Stimulated activated CD4-positive, alpha-beta T cell treated with anti-CD3 and anti-CD28 coated beads, Interleukin-1b, Interleukin-23, amount 100 ng/mL, for 4 hours (primary cell): ENCODE results near the gene A2M.

Source experiments
- DNase-seq, 2 donors: peaks; one replicate each; pipeline ENCODE4 v3.0.0-alpha.2; 2020; ENCODE audit warnings: low read depth in 2 of 2

The A2M gene

DNA sequence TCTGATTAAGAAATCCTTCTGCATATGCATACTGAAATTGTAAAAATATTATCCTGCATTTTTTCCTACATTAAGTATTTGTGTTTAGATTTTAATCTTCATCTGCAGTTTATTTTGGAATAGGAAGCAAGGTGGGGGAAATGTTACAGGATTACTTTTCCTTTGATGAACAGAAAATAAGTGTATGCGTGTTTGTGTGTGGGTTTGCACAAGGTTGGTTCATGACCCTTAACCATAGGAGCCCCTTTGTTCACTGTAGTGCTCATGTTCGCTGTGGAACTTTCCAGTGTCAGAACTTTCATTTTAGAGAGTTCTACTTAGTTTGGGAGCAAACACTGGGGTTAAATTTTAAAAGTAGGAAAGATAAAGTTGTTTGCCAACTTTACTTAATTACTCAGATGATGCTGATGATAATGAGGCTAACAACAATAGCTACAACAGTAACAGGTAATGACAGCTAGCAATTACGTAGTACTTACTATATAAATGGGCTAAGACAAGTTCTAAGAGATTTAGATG, 6.4 kb upstream of the A2M start:
- no peak for DNase-seq

- DNase-seq: no peak
Observed at GRCh38 chr12:9120487-9121184, 4.9 kb upstream of the A2M start.

- DNase-seq: no peak
Observed at GRCh38 chr12:9118158-9118557, 2.4 kb upstream of the A2M start.

DNA sequence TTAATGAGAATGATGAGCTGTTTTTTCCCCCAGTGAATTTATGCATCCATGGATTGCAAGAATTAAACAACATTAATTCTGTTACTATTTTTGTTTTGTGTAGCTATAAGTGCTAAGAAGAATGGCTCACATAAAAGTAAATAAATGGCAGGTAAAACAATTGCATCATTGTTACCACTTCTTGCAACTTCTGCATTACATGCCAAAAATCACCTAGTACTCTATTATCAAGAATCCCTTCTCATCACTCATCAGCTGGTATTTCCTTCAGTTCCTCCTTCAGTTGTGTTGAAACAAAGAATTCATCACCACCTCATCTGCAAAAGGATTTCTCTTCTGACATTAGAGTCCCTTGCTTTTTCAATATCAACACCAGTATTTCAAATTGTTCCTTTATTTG, 773 bp downstream of the A2M start:
- DNase-seq: no peak

DNA sequence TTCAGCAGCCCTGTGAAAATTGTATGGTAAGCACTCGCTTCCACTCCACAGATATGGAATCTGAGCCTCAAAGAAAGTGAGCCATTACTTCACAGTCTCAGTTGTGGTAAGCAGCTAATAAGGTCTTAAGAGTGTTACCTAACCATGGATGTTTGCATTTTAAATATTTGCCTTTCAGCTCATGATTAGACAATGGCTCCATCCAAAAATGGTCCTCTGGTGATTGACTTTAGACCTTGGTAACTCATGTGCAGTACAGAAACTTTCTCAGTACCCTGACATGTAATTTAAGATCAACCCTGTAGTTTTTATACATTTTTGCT, 1.8 kb downstream of the A2M start:
- no peak for DNase-seq

GRCh38 chr12:9113296-9113986, 2.3 kb downstream of the A2M start:
- no peak for DNase-seq

- DNase-seq: no peak
Observed at GRCh38 chr12:9112076-9112853, 3.5 kb downstream of the A2M start.

DNA sequence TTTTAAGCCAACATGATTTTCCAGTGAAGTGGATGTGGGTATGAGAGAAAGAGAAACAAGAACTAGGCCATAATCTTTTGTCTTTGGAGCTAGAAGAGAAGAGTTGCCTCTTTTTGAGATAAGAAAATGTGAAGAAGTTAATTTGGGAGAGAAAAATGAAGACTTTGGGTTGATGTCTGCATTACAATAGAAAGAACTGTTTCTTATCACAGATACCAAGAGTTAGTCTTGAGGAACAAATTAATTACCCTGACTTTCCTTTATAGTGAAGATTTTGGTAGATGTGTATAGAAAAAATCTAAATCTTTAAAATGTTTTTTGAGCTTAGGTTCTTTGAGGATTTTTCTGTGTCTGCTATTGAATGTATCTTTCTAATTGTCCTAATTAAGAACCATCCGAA, 4.2 kb downstream of the A2M start:
- no peak for DNase-seq

GRCh38 chr12:9109737-9110491, 5.8 kb downstream of the A2M start:
- DNase-seq: no peak

DNA sequence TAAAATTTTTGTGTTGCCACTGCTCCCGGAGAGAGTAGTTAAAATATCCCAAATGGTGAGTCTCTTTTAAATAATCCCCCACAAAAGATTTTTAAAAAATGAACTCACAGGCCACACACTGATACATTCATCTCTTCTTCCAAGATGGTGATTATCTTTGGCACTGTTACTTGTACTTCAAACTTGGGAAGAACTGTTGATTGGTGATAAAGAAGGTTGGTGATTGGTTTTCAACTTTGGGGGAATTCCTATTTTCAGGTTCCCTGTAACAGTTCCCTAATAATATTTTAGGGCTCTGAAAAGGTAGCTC, 6.6 kb downstream of the A2M start:
- DNase-seq: no peak

DNA sequence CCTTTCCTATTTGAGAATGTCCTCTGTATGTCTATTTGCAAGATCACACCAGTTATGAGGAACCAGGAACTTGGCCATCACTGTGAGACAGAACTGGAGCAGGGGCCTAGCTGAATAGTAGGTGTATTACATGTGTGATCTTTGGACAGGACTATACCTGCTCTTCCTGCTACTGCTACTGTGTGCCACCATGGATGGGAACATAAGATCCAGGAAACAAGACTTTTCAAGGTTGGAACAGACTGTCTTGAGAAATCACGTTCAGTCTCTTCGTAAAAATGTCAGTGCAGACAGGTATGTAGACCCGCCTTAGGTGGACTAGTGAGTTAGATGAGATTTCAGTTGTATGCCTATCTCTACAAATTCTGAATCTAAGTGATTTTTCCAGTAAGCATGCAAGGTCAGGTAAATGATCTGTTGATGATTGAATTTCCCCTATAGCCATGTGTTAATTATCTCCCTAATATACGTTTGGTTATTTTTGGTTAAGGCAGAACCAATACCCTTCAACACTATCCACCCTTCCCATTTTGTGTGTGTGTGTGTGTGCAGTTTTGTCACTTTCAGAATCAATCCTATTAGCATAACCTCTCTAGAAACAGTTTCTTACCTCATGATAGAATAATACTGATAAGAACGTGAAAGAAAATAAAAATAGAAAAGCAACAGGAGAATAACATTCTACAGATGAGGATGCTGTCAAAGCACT, 7.1 kb downstream of the A2M start:
- DNase-seq: no peak

DNA sequence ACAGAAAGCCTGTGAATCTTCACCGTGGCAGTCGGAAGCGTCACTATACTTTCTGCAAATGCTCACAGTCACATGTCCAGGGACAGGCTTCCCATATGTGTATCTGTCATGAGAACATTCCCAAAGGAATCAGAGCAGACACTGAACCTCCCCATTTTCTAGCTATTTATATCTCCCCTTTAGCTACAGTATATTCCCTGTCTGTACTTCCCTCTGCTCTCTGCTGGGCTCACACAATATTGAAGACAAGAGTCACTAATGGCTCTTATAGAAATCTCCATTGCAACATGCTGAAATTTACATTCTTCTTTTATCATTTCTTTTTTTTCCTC, 8.2 kb downstream of the A2M start:
- no peak for DNase-seq

DNA sequence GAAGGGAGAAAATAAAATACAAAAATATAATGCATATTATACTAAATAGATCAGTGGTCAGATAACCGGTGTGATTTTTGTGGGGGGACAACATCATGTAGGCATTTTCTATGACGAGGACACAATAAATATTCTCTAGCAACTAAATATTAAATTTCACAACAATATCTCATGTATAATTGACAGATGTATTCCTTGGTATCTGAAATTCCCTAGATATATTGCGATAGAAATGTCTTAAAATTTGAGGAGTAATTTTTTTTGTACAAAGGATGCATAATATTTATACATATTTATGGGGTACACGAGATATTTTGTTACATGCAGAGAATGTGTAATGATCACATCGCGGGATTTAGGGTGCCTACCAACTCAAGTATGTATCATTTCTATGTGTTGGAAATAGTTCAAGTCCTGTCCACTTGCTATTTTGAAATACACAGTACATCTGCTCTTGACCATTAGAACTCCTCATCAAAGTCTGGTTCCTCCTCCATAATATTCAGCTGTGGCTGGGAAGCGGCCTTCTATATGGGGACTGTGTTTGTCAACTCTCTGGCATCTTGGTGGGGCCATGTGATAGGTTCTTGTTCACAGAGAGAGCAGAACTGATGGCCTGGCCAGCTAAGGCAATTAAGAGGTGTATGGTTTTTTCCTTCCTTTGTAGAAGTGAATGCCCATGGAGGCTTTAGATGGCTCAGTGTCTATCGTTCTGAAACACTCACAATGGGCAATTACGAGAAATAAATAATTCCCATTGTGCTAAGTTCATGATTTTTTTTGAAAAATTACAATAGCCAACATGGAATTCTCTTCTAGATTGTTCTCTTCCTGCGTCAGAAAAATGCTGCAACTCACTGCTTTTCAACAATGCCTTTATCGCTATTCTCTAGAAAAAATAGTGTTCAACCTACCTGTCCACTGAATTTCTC, 8.8 kb downstream of the A2M start:
- DNase-seq: no peak

GRCh38 chr12:9106067-9106466, 9.7 kb downstream of the A2M start:
- no peak for DNase-seq

DNA sequence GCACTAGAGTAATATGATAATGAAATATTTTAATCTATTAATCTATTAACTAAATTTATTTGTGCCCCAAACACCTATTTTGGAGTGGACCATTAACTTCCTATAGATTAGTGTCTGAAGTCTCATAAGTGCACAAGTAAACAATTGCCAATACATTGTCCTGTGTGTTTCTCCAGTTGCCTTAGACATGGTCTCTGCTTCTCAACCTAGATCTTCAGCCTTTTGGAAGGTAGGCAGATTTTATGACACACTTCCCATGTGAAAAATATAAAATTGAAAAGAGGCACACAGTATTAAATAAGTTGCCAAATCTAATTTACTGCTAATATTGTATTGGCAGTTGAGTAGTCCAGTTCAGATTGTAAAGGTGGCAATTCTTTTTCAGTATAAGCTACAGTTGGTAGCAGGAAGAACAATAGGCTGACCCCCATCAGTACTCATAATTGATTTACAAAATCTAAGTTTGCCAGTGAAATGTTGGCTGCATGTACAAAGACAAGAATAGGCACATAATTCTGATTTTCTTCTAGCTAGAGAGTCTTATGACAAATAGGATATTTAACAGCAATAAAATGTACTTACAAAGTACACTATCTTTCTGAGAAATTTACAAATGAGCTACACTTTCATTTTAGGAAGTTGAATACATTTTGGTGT, 10.8 kb downstream of the A2M start:
- no peak for DNase-seq

DNA sequence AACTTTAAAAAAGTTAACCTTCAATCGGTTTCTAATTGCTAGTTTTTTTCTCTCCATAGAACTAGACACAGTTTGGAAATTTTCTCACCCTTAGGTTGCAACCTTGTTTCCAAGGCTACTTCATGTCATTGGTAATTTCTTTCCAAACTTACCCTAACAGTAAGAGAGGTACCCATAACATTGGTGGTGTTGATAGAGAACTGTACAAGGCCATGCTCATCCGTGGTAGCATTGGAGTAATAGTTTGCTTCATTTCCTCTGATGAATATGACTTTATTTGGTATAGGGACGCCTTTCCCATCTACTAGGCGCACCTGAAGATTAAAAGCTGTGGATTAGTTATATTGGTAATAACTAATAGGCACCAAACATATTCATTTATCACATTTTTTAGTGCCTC, 11.6 kb downstream of the A2M start:
- no peak for DNase-seq

GRCh38 chr12:9103050-9103849, 12.5 kb downstream of the A2M start:
- no peak for DNase-seq

DNA sequence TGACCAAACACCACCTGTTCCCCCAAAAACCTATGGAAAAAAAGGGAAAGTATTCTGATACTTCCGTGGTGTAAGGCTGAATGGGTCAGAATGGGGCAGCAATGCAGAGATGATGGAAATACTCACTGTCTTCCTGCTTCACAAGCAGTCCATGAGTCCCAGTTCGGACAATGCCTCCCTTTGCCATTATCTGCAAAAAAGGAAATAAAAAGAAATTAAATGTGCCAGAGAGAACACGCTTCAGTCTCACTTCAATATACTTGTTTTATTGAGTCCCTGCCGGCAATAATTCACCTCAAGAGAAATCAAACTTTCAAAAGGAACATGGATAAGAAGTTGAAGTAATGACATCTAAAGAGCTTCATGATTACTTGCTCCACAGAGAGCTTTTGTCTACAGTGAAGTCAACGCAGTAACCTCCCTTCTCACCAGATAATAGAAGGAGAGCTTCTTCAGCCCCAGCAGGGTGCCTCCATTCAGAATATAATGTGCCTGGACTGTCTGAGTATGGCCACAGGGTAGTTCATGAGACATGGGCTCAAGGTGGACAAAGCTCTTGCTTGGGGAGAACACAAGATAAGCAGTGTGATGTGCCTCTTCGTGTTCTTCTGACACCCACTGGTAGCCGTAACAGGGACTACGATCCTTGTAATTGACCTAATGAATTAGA, 14.6 kb downstream of the A2M start:
- DNase-seq: no peak
